T-helper 22 cell (primary cell): ENCODE measurements around the gene WSCD2.

Source experiments
- DNase-seq: peaks from one replicate; pipeline ENCODE4 v3.0.0-alpha.2; 2020; ENCODE audit warnings: low read depth

The WSCD2 gene

DNA sequence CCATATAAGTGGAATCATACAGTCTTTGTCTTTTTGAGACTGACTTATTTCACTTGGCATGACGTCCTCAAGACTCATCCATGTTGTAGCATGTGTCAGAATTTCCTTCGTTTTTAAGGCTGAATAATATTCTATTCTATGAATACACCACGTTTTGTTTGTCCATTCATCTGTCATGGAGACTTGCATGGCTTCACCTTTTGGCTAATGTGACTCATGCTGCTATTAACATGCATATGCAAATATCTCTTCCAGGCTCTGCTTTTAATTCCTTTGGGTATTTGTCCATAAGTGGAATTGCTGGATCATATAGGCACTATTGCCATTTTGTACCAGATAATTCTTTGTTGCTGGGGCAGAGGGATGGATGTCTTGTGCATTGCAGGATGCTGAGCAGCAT, 19.6 kb upstream of the WSCD2 start:
- DNase-seq, result no peak

- no peak for DNase-seq
Measured at GRCh38 chr12:108109954-108110353, 19.1 kb upstream of the WSCD2 start.

DNA sequence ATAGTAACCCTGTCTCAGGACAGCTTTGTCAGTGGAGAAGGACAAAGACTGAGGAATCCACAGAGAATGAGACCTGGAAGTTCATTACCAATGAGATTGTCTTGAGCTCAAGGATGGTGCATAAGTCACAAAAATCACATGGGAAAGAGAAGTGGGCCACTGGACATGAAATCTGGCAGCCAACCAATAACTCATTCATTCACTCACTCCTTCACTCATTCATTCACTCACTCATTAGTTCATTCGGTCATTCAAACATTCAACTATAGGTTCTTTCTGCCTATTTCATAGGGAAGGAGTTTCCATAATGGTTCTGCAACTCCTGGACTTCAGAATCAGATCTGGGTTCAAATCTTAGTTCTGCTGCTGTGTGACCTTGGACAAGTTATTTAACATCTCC, 18.2 kb upstream of the WSCD2 start:
- DNase-seq, result no peak

- DNase-seq, result no peak
Measured at GRCh38 chr12:108112832-108113556, 16.1 kb upstream of the WSCD2 start.

- no peak for DNase-seq
Measured at GRCh38 chr12:108115123-108116121, 13.7 kb upstream of the WSCD2 start.

GRCh38 chr12:108116254-108116653, 12.8 kb upstream of the WSCD2 start:
- no peak for DNase-seq

GRCh38 chr12:108116699-108117098, 12.4 kb upstream of the WSCD2 start:
- DNase-seq, result no peak

DNA sequence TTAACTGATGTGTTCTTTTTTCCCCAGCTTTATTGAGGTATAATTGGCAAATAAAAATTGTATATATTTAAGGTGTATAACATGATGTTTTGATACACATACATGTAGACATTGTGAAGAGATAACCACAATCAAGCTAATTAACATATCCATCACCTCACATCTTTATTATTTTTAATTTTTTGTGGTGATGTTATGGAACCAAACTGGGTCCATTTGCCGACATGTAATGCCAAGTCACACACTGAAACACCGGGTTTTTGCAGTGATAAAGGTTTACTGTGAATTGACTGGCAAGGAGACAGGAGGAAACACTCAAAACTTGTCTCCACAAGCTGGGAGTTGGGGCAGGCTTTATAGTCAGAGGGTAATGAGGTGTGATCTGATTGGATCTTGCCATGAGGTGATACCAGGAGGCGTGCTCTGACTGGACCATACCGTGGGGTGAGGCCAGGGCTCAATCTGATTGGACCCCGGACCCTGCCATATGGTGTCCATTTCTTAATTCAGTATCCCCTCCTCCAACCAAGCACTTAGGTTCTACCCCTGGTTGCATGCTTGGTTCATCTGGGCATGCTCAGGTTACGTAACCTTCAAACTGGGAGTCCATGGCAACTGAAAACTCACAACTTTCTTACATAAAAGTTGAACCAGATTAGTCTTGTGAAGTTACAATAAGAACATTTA, 11.8 kb upstream of the WSCD2 start:
- no peak for DNase-seq

- DNase-seq, result no peak
Measured at GRCh38 chr12:108117902-108118301, 11.2 kb upstream of the WSCD2 start.

- DNase-seq, result no peak
Measured at GRCh38 chr12:108119126-108119973, 9.7 kb upstream of the WSCD2 start.

DNA sequence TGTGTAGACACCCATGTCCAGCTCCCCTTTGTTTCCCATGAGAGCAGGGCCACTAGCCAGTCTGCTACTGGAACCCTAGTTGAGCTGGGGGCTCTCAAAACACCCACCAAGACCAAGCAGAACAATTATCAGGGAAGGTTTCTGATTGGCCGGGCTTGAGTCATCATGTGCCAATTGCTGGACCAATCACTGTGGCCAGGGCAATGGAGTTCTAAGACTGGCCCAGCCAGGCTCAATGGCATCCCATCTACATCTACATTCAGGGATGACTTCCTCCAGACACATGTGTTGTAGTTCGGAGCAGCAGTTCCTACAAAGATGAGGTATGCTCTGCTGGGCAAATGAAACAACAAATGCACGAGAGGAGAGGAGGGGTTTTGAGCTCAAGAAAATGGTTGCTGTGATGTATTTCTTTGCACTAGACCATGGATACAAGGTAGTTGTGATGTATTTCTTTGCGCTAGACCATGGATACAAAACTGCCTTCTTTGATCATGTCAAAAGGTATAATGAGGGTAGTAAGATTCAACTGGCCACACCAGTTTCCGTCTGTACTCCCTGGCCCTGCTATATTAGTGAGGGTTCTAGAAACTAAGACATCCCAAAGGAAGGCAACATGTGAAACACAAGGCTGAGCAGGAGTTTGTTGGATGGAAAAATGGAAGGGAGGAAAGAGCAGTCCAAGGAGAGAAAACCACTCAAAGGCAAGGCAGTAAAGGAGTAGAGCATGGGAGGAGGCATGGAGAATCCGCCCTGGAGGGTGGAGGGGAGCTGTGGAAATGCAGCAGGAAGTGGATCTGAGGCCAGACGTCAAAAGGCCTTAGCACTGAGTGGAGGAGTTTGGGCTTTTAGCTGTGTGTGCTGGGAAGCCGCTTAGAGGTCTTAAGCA, 8.9 kb upstream of the WSCD2 start:
- DNase-seq, result no peak

DNA sequence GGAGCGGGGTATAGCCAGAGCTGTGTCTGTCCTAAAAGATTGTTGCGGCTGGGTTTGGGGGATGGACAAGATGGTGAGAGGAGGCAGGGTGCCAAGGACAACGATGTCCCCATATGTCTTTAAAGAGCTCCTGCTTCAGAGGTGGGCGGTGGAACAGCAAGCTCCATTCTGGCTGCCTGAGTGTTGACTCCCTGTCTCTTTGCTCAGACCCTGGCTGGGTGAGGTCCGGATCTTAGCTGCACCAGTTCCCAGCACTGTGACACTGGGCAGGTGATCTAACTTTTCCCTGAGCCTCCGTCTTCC, 8.3 kb upstream of the WSCD2 start:
- no peak for DNase-seq

DNA sequence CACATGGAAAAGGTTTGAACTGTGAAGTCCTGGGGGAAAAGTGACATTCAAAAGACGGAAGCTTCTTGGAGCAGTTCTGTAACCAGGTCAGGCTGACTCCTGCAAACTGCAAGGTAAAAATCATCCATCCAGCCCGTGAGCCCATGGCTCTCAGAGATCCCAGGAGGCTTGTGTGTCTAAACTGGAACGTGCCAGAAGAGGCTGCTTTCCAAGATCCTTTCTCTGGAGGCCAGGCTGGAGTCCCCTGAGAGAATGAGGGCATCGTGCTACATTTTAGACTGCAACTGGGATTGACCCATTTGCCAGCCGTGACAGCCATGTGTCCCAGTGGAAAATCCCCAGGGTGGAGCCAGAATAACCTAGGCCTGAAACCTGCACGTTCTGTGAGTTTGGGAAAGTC, 7.8 kb upstream of the WSCD2 start:
- no peak for DNase-seq

GRCh38 chr12:108121728-108122471, 7.2 kb upstream of the WSCD2 start:
- no peak for DNase-seq

GRCh38 chr12:108122644-108123043, 6.4 kb upstream of the WSCD2 start:
- DNase-seq, result no peak

- no peak for DNase-seq
Measured at GRCh38 chr12:108123402-108123801, 5.7 kb upstream of the WSCD2 start.

GRCh38 chr12:108125073-108125472, 4.0 kb upstream of the WSCD2 start:
- DNase-seq, result no peak

GRCh38 chr12:108126212-108126611, 2.9 kb upstream of the WSCD2 start:
- DNase-seq, result no peak

DNA sequence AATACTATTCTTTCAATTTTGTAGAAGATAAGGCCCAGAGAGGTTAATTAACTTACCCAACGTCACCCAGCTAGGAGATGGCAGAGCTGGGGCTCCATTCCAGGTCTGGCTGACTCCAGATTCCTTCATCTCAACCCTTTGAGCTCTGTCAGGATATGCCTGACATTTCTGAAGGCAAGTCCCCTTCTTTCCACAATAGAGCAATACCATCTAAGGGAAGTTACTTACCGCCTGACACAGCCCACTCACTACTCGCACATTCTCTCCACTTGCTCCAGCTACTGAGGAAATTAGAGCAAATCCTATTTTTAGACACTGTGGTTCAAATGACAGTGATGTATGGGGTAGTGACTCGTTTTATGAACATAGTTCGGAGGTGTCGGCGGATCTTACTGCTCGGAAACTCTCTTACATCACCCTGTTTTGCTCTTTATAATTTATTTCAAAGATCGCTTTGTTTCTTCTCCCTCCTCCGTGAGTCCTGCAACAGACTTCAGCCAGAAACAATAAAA, 2.0 kb upstream of the WSCD2 start:
- no peak for DNase-seq

- DNase-seq, result no peak
Measured at GRCh38 chr12:108127654-108128053, 1.4 kb upstream of the WSCD2 start.
